Fibroblast of villous mesenchyme (primary cell): ENCODE data around the gene PRRT3. TPM values are rescaled to one million over a fixed set of nuclear protein-coding genes. Genes with fewer than 3 reads are reported as not detected.
"Not testable (repeated sequence)": the region's sequence is repeated elsewhere in the genome, so short reads cannot be mapped to it uniquely, and the experiment has no call there.

Experiments
- DNase-seq: peaks from one replicate; pipeline ENCODE4 v3.0.0-alpha.2; 2010; ENCODE audit warnings: low read depth
- H3K4me3 ChIP-seq: 2 replicates; pipeline ENCODE4 v1.5.1; 2011; ENCODE audit warnings: low read depth, mild to moderate bottlenecking, low read length
- CTCF ChIP-seq: IDR thresholded peaks from 2 replicates; pipeline ENCODE4 v1.5.1; 2012; ENCODE audit warnings: low read depth, mild to moderate bottlenecking, low read length; ENCODE audit not compliant: insufficient read depth
- total RNA-seq: library from RNA; depleted of rRNA; stranded (reverse); fragments of >200 nt; gene quantifications from 2 replicates; pipeline ENCODE4 v1.2.3, GENCODE V29; 2012

The PRRT3 gene
- total RNA-seq, 1 donor, result 3.5 TPM

- DNase-seq, result no peak
- H3K4me3 ChIP-seq, result no peak overlapping the region
- no peak for TF ChIP-seq CTCF
These were observed 48.3 kb downstream of the PRRT3 start for GRCh38 chr3:9903904-9904303.

GRCh38 chr3:9903238-9903624 is 49.0 kb downstream of the PRRT3 start:
- no peak for TF ChIP-seq CTCF
- DNase-seq, result peak; percentile 14
- no peak overlapping the region for H3K4me3 ChIP-seq

GRCh38 chr3:9902372-9903237 is 49.6 kb downstream of the PRRT3 start, which contains the start of gene IL17RE:
Gene IL17RE, plus strand, starts transcription at chr3:9902848. Its CDS starts 85 bp downstream, at chr3:9902933.
- DNase-seq, result no peak
- no peak within 1 kb of the TSS for H3K4me3 ChIP-seq
- TF ChIP-seq CTCF, result no peak

GRCh38 chr3:9901967-9902366 is 50.2 kb downstream of the PRRT3 start:
- no peak overlapping the region for H3K4me3 ChIP-seq
- TF ChIP-seq CTCF, result no peak
- DNase-seq, result no peak

GRCh38 chr3:9900965-9901415 is 51.2 kb downstream of the PRRT3 start:
- not testable (repeated sequence) for H3K4me3 ChIP-seq, DNase-seq

GRCh38 chr3:9899289-9899791 is 52.9 kb downstream of the PRRT3 start:
- DNase-seq, result no peak
- H3K4me3 ChIP-seq, result no peak overlapping the region
- no peak for TF ChIP-seq CTCF

- DNase-seq, result no peak
These were observed 53.6 kb downstream of the PRRT3 start for GRCh38 chr3:9898467-9899241.

More at GRCh38 chr3:9898467-9899241, 53.6 kb downstream of the PRRT3 start:
- TF ChIP-seq CTCF, result no peak
- no peak overlapping the region for H3K4me3 ChIP-seq
